NOMO-1 treated with dmso at 0.1 percent for 144 hours (cell line): ENCODE results near the gene AMACR.

Experiments
- DNase-seq: peaks from one replicate; lab custom pipeline; 2025; ENCODE audit not compliant: unreplicated experiment; lab: John Stamatoyannopoulos, UW

The AMACR gene

GRCh38 chr5:34008802-34009201 lies 952 bp upstream of the AMACR start:
- peak; percentile 42 for DNase-seq

- DNase-seq, result no peak
Observed at GRCh38 chr5:34007201-34007620, 639 bp downstream of the AMACR start.

- DNase-seq, result no peak
Observed at GRCh38 chr5:34005681-34006080, 2.2 kb downstream of the AMACR start.

- no peak for DNase-seq
Observed at GRCh38 chr5:34005211-34005610, 2.6 kb downstream of the AMACR start.

DNA sequence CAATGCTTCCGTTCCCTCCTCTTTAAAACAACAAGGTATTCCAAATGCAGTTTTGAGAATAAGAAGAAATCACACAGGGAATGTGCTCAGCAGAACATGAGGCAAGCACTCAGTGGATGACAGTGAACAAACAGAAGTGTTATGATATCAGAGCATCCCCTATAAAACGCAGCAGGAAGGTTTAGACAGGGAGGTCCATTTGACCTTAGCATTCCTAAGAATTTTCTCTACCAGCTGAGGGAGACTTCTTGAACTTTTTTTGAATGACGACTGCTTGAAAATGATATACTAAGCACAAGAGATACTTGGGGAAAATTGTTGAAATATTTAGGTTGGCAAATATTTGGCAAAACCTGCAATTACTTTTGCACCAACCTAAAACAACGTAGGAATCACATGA lies 3.9 kb downstream of the AMACR start:
- no peak for DNase-seq

DNA sequence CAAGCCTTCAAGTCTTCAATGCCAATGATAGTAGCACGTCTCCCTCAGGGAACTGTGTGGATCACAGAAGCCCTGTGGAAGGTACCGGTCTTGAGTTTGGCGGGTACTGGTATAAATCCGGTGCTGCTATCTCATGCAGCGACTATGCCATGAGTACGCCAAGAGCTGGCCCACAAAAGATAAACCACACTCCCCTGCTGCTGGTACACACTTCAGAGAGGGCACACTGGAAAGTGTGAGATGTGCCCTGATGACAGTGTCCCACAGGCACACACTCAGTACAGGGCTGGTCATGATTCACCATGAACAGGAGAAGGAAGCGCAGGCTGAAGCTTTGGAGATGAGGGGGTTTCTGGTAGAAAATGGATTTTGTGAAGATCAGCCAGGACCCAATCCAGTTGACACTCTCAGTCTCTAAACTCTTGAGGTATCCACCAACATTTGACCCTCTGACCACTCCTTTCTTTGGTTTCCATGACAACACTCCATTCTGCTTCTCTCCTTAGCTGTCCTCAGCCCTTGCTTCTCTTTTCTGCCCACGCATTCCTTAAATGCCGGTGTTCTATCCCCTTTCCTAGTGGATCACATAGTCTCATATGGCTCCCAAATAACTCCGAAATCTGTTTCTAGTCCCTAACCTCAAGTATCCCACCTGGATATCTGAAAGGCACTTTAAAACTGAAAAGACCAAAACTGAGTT lies 5.1 kb downstream of the AMACR start:
- no peak for DNase-seq

DNA sequence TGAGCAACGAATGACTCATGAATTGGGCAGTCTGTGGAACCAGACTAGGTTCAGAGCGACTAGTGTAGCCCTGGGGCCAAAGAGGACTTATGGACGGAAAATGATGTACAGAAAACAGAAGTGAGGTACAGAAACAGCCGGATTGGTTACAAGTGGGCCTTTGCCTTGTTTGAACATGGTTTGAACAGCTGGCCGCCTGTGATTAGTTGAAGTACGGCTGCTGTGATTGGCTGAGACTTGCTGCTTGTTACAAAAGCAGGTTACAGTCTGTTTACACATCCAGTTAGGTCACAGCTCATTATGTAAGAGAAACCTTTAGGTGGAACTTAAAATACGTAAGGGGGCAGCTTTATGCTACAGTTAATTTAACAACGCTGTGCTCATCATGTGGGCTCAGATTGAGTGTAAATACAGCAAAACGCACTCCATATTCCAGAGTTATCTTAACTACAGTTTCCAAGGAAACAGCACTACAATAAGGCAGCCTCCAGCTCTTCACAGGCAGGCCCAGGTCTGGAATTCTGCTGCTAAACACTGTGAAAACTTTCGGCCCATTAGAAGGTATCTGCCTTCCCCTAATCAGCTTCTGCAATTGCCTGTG lies 6.5 kb downstream of the AMACR start:
- DNase-seq, result peak; percentile 61

DNA sequence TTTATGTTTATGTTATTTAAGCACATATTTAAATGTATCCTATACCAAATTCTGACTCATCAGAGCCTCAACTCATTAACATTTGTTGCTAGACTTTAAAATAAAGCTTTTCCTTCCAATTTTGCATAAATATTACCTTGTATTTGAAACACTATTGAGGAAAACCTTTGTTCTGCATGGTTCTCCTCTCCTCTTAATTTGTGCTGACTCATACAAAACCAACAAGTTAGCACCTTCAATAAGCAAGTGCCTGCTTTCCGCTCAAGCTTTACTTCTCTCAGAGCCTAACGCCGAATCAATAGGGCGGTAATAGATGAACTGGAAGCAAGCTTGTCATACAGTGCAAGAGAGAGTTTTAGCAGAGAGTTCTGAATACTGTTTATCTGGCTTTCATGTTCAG lies 7.9 kb downstream of the AMACR start:
- no peak for DNase-seq

DNA sequence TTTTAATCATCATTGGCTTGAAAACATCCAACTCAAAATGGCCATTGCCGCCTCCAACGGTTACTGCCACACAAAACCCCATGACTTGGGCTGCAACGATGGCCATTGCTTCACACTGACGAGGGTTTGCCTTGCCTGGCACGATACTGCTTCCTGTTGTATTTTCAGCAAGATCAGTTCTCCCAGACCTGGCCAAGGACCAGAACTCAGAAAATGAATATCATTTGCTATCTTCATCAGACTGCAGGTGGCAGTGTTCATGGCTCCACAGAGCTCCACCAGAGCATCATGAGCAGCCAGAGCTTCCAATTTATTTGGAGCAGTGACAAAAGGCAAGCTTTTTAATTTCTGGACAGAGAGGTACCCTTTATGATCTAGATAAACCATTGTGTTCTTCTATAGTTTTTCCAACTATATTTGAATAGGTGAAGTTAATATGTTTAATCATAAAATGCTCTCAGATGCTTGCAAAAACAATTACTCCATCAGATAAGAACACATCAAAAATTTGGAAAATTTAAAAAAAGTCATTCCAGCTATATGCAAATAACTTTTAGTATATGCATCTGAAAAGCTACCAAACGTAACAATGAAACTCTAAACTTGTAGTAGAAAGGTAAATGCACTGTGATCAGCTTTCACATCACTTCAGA lies 10.4 kb downstream of the AMACR start:
- DNase-seq, result peak; percentile 93

- DNase-seq, result peak; percentile 15
Observed at GRCh38 chr5:33995865-33996264, 12.0 kb downstream of the AMACR start.

- no peak for DNase-seq
Observed at GRCh38 chr5:33994845-33995244, 13.0 kb downstream of the AMACR start.

DNA sequence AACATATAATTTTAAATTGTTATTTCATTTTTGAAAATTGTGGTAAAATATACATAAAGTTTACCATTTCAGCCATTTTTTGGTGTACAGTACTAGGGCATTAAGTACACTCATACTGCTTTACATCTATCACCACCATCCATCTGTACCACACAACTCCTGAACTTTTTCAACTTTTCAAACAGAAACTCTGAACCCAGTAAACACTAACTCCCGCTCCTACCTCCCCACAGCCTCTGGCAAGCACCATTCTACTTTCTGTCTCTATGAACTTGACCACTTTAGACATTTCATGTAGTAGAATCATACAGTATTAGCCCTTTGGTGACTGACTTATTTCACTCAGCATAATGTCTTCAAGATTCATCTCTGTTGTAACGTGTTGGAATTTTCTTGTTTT lies 15.0 kb downstream of the AMACR start:
- DNase-seq, result no peak

DNA sequence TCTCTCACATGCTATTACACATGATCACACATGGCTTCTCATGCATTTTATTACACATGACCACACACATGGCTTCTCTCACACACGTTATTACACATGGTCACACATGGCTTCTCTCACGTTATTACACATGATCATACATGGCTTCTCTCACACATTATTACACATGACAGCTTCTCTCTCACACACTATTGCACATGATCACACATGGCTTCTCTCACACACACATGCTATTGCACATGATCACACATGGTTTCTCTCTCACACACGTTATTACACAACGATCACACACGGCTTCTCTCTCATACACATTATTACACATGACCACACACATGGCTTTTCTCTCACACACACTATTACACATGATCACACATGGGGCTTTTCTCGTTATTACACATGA lies 22.4 kb downstream of the AMACR start:
- DNase-seq, result no peak

DNA sequence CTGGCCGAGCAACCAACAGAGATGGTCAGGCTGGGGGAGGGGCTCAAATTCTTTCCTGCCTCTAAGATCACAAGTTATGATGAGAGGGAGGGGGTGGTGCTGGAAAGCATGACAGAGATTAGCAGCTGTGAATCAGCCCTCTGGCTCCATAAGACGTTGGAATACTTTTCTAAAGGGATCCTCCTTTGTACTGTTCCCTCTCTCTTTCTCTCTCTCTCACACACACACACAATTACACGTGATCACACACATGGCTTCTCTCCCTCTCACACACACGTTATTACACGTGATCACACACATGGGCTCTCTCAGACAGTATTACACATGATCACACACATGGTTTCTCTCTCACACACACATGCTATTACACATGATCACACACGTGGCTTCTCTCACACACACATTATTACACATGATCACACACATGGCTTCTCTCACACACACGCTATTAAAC lies 23.2 kb downstream of the AMACR start, which contains the start of gene SLC45A2:
SLC45A2 (minus strand) TSS at position 23 of the 454 bp plus-strand sequence. CDS start 110 bp downstream, outside the sequence.
- DNase-seq, result no peak

GRCh38 chr5:33984178-33984577 lies 23.7 kb downstream of the AMACR start:
- DNase-seq, result no peak

GRCh38 chr5:33981408-33982162 lies 26.3 kb downstream of the AMACR start:
- DNase-seq, result no peak

- DNase-seq, result no peak
Observed at GRCh38 chr5:33980030-33980429, 27.8 kb downstream of the AMACR start.

DNA sequence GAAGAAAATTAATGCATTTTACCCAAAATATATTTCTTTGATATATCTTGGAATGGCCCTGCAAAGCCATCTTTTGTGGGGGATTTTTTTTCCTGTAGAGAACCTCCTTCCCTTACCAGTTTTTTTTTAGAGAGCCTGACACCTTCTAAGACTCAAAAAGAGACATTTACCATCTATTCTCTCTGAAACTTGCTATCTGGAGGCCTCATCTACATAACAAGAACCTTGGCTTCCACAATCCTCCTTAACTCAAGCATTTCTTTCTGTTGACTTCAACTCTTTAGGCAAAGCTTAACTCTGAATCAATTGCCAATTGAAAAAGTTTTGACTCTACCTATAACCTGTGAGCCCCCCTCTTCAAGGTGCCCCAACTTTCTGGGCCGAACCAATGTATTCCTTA lies 29.5 kb downstream of the AMACR start:
- no peak for DNase-seq

GRCh38 chr5:33976307-33976706 lies 31.5 kb downstream of the AMACR start:
- DNase-seq, result no peak

DNA sequence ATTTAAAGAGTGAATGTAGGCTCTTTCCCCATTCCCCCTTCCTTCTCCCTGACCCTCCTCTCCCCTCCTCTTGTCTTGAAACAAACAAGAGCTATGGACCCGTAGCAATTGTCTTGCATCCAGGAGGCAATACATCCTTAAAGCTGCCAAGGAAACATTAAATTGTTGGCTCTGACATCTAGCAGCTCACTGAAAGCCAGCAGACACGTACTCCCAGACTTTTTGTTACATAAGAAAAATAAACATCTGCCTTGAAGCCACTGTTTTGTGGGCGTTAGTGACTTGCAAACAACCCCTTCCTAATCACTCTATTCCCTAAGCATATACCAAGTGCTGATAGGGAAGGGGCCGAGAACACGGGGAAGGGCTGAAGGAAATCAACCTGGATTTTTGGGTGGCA lies 32.0 kb downstream of the AMACR start:
- DNase-seq, result no peak

DNA sequence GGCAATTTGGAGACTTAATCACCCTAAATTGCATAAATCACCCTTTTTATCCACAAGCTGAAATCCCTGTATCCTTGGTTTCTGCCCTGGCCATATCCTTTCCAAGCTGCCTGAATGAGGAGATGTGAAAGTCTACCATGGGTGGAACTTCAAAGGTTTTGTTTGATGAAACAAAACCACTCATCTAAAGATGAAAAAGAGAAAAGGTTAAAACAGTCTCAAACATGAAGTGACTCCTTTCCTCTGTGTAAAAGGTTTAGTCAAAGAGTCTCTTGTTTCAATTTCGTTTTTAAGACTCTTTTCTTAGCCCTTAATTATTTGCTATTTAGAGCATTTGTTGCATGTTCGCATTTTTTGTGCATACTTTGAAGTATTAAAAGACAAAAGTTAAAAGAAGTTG lies 34.6 kb downstream of the AMACR start:
- DNase-seq, result no peak
